Measurements from ENCODE around the gene ZNF785.

ZNF785 gene

GRCh38 chr16:30574678-30575077 lies 10.8 kb downstream of the ZNF785 start:
- no peak for TF ChIP-seq GATA2 (IDR thresholded peaks at IDR 0.05; ENCODE audit: low read depth, low read length)
- no peak for TF ChIP-seq GATA3 (IDR thresholded peaks at IDR 0.05; ENCODE audit: low read depth, low read length)

- TF ChIP-seq GATA2 (IDR thresholded peaks at IDR 0.05; ENCODE audit: low read depth, low read length) (no peak), GATA3 (IDR thresholded peaks at IDR 0.05; ENCODE audit: low read depth, low read length) (no peak)
Measured at GRCh38 chr16:30571445-30572322, 13.8 kb downstream of the ZNF785 start, which contains the start of gene ZNF688. Gene ZNF688, minus strand, starts transcription at chr16:30571714. Its CDS starts 85 bp downstream, at chr16:30571629.

DNA sequence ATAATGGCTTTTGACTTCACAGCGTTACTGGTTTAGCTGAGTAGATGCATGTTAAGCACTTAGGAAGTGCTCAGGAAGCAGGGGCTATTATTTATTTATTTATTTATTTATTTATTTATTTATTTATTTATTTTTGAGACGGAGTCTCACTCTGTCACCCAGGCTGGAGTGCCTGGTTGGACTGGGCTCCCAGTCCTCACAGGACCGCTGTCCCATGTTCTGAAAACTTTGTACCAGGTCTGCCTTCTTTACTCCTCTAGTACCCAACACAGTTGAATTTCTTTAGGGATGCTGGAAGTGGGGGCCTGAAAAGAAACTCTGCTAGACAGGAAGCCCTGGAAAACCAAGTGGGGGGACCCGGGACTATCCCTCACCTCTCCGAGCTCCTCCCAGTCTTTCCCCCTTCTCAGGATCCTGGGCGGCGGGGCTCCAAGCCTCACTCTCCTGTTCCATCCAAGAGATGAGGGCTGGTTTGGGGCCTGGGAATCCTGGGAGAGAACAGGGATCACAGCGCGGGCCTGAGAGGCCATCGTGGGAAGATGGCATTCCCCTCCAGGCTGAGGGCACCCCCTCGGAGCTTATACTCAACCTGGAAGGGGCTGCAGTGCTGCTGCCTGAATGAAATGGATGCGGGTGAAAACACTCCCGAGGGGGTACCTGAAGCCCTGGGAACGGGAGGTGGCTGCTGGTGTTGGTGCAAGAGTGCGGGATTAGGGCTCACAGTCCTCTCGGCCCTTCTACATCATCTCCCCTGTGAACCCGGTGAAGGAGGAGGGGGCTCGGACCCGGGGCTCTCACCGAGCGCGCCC lies 14.7 kb downstream of the ZNF785 start:
- no peak for TF ChIP-seq GATA3 (IDR thresholded peaks at IDR 0.05; ENCODE audit: low read depth, low read length)
- no peak for TF ChIP-seq GATA2 (IDR thresholded peaks at IDR 0.05; ENCODE audit: low read depth, low read length)

DNA sequence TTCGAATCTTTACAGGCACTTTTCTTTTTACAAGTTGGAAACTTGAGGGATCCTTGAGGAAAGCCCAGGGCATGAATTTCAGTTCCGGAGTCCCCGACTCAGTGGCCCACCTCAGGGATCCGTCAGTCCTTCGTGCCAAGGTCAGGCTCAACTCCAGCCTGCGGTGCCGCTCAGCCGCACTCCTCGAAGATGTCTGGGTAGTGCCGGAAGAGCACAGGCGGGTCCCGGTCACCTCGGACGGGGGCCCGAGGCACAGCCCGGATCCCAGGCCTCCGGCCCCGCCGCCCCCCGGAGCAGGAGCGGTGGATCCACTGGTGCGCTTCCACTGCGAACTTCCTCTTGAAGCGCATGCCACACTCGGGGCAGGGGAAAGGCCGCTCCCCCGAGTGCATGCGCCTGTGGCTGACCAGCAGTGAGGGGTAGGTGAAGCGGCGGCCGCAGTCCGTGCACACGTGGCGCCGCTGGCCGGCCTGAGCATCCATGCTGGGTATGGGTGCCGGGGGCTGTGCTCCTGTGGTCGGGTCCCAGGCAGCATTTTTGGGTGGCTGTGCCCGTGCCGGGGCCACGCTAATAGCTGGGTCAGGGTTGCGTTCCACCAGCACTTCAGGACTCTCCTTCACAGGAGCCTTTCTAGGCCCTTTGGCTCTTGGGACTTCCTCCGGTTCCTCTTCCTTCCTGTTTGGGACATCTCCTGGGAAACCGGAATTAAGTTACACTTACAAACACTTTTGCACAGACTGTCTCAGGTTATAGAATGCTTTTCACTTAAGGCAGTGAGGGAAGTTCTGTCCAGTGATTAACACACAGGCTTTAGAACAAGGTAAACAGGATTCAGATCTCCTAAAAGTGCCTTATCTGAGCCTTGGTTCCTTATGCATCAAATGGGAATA lies 15.5 kb downstream of the ZNF785 start:
- TF ChIP-seq GATA2 (IDR thresholded peaks at IDR 0.05; ENCODE audit: low read depth, low read length) (no peak), GATA3 (IDR thresholded peaks at IDR 0.05; ENCODE audit: low read depth, low read length) (no peak)

GRCh38 chr16:30569281-30569680 lies 16.2 kb downstream of the ZNF785 start:
- no peak; the same call in 1 of the 2 replicates for TF ChIP-seq GATA2 (IDR thresholded peaks at IDR 0.05; ENCODE audit: low read depth, low read length)
- no peak for TF ChIP-seq GATA3 (IDR thresholded peaks at IDR 0.05; ENCODE audit: low read depth, low read length)

GRCh38 chr16:30567991-30568638 lies 17.4 kb downstream of the ZNF785 start:
- TF ChIP-seq GATA2 (IDR thresholded peaks at IDR 0.05; ENCODE audit: low read depth, low read length) (no peak), GATA3 (IDR thresholded peaks at IDR 0.05; ENCODE audit: low read depth, low read length) (no peak)

- TF ChIP-seq GATA3 (IDR thresholded peaks at IDR 0.05; ENCODE audit: low read depth, low read length) (no peak), GATA2 (IDR thresholded peaks at IDR 0.05; ENCODE audit: low read depth, low read length) (no peak)
Measured at GRCh38 chr16:30567160-30567990, 18.1 kb downstream of the ZNF785 start.

GRCh38 chr16:30566531-30566930 lies 19.0 kb downstream of the ZNF785 start:
- TF ChIP-seq GATA3 (IDR thresholded peaks at IDR 0.05; ENCODE audit: low read depth, low read length) (no peak), GATA2 (IDR thresholded peaks at IDR 0.05; ENCODE audit: low read depth, low read length) (no peak)

DNA sequence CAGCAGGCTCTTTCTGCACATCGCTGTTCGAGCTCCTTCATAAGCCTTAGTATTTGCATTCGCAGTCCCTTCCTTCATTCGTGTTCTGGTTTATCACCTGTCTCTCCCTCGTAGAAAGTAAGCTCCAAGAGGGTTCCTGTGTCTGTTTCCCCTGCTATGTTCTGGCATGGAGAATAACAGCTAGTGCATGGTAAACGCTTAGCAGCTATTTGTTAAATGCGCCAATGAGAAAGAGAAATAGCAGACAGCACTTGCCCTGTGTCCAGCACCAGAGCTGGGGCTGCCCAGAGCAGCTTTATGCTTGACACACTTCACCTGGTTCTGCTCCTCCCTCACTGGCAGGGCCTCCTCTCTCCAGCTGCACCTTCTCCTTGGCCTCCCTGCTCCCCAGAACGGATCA lies 19.5 kb downstream of the ZNF785 start:
- TF ChIP-seq GATA3 (IDR thresholded peaks at IDR 0.05; ENCODE audit: low read depth, low read length) = no peak
- TF ChIP-seq GATA2 (IDR thresholded peaks at IDR 0.05; ENCODE audit: low read depth, low read length) = no peak

GRCh38 chr16:30565526-30565925 lies 20.0 kb downstream of the ZNF785 start:
- TF ChIP-seq GATA2 (IDR thresholded peaks at IDR 0.05; ENCODE audit: low read depth, low read length) = no peak
- TF ChIP-seq GATA3 (IDR thresholded peaks at IDR 0.05; ENCODE audit: low read depth, low read length) = no peak

DNA sequence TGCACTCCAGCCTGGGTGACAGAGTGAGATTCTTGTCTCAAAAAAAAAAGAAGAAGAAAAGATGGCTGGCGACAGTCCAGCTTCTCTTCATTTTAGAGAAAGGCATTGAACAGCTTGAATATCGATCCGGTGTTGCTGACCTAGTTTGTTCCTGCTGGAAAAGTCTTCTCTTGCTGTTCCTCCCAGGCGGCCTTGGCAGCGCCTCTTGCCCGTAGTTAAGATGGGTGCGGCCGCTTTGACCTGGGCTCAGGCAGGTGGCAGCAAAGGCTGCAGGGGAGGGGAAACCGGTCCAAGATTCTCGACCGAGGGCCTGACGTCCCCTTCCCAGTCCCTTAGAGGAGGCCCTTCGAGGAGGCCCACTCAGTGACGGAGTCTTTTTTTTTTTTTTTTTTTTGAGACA lies 23.5 kb downstream of the ZNF785 start:
- TF ChIP-seq GATA2 (IDR thresholded peaks at IDR 0.05; ENCODE audit: low read depth, low read length) = no peak

DNA sequence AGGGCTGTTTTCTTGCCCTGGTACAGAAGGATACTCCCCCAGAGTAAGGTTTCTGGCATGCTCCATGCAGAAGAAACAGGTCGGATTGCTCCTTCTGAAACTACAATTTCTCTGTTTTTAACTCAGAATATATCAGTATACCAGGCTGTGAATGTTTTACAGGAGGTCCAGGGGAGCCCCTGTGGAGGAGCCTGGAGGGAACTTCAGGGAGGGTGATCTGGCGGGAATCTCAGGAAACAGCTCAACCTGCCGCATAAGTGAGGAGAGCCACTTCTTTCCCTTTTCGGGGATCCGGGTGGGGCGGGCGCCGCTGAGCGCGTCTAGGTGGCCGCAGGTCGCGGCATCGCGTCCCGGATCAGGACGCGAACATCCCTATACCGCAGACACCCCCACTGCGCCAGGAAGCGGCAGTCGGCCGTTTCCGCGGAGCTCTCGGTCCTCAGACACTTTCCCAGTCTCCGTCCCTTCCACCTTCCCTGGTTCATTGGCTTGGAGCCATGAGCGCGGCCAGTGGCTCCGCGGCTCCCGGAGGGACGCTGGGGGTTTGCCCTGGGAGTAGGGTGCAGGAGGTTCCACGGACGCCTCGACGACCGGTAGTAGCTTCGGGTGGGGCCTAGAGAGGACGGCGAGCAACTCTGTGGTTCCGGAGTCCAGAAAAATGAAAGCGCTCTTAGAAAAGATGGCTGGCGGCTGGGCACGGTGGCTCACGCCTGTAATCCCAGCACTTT lies 24.2 kb downstream of the ZNF785 start:
- TF ChIP-seq GATA3 (IDR thresholded peaks at IDR 0.05; ENCODE audit: low read depth, low read length) = no peak
- TF ChIP-seq GATA2 (IDR thresholded peaks at IDR 0.05; ENCODE audit: low read depth, low read length) = no peak

All from SH-SY5Y (cell line).